MM.1S (cell line): ENCODE data around the gene PCLAF.

Experiments used
- CTCF ChIP-seq: fragments of 300-600 bp; sonication (generic); IDR thresholded peaks from 2 replicates; pipeline ENCODE4 v1.5.1; 2016; ENCODE audit warnings: antibody characterized with exemption, low read length, mixed read lengths
- EZH2 ChIP-seq: fragments of 300-600 bp; sonication (generic); optimal IDR thresholded peaks from 2 replicates; pipeline ENCODE3; 2017; ENCODE audit warnings: low read depth, mild to moderate bottlenecking, antibody characterized with exemption, low read length, mixed read lengths

GRCh38 chr15:64381000-64381751 lies at the start of gene PCLAF:
- no peak for TF ChIP-seq CTCF
- TF ChIP-seq EZH2, result no peak
